ENCODE data around the gene GRM3. TPM values are rescaled to one million over a fixed set of nuclear protein-coding genes. Genes with fewer than 3 reads are reported as not detected.

Gene GRM3
- total and polyA plus RNA-seq, 2 of the 4 experiments (the other 2 are of a cell fraction): not detected

GRCh38 chr7:86748843-86749719 is 105.4 kb downstream of the GRM3 start (continued):
- no peak for TF ChIP-seq MAZ (IDR thresholded peaks at IDR 0.05; ENCODE audit: borderline replicate concordance, low read depth, low read length)

GRCh38 chr7:86749741-86750665 is 106.3 kb downstream of the GRM3 start:
- WGBS, 2 experiments (ENCODE audit: extremely low coverage in 2 of 2, insufficient read length in 1 of 2): no CpG with 5 or more reads among the region's 4 CpGs
- no peaks in the 10 kb centered on the region for H3K36me3 ChIP-seq (ENCODE audit: control insufficient read depth, insufficient read depth, low read length)
- no peaks in the 10 kb centered on the region for H4K20me1 ChIP-seq (ENCODE audit: insufficient read depth, low read length)
- H3K79me1 ChIP-seq (ENCODE audit: low read depth in 1 of 2, low read length in 2 of 2): no peaks in the 10 kb centered on the region
- no peak for DNase-seq
- H4K91ac ChIP-seq (ENCODE audit: insufficient read depth, low read depth, low read length): no peak overlapping the region
- H3K9me3 ChIP-seq (ENCODE audit: control insufficient read depth, insufficient read depth, low read length): no peaks in the 10 kb centered on the region
- no peak overlapping the region for H3K4ac ChIP-seq (ENCODE audit: low read depth, low read length)
- H3K4me1 ChIP-seq (ENCODE audit: control insufficient read depth, insufficient read depth, low read length): no peaks in the 10 kb centered on the region
- H4K8ac ChIP-seq (ENCODE audit: low read depth in 2 of 2, low read length in 2 of 2): no peak overlapping the region
- H3K9me1 ChIP-seq (ENCODE audit: insufficient read depth, low read length): no peaks in the 10 kb centered on the region
- H3K18ac ChIP-seq (ENCODE audit: low read depth, low read length): no peak overlapping the region
- no peak overlapping the region for H3K27ac ChIP-seq (ENCODE audit: insufficient read depth, low read length)
- intact Hi-C loops (cut with micrococcal nuclease) (no loop called here), dilution Hi-C loops (cut with HindIII; ENCODE audit: low sequenced_read_pairs, unreplicated experiment) (no loop called here), in situ Hi-C loops (cut with MboI; ENCODE audit: low sequenced_read_pairs) (no loop called here)
- no peak overlapping the region for H2AFZ ChIP-seq (replicated peaks; ENCODE audit: low read length, poor library complexity)
- no peak for ATAC-seq (ENCODE audit: low read depth)
- H3K56ac ChIP-seq (ENCODE audit: extremely low read depth, insufficient read depth, low read length): no peak overlapping the region
- no peak overlapping the region for H4K5ac ChIP-seq (ENCODE audit: low read depth, low read length)
- no peak overlapping the region for H3K4me3 ChIP-seq (ENCODE audit: insufficient read depth, low read depth, low read length)
- H3K9ac ChIP-seq (ENCODE audit: low read depth, low read length): no peak overlapping the region
- H2BK15ac ChIP-seq (ENCODE audit: low read depth, low read length): no peak overlapping the region
- no peak overlapping the region for H2BK20ac ChIP-seq (ENCODE audit: low read depth, low read length)
- H3K23ac ChIP-seq (ENCODE audit: low read depth, low read length): no peak overlapping the region
- H3K4me2 ChIP-seq (ENCODE audit: low read depth, low read length): no peak overlapping the region
- no peak overlapping the region for H2AK5ac ChIP-seq (ENCODE audit: low read depth, low read length)
- H3K14ac ChIP-seq (replicated peaks; ENCODE audit: low read depth, low read length): no peak overlapping the region
- no TSS peak for BruUV-seq (replicated peaks)
- no peak overlapping the region for H2BK5ac ChIP-seq (ENCODE audit: low read depth, low read length, poor library complexity, severe bottlenecking)
- no peaks in the 10 kb centered on the region for H3K27me3 ChIP-seq (ENCODE audit: control insufficient read depth, insufficient read depth, low read length)
- ChIA-PET CTCF (no interaction called here), POLR2A (ENCODE audit: unreplicated experiment) (no interaction called here)
- H2AK9ac ChIP-seq (replicated peaks; ENCODE audit: low read depth, low read length, poor library complexity): no peak overlapping the region
- no peak overlapping the region for H2BK120ac ChIP-seq (ENCODE audit: low read depth, low read length)
- no peak for TF ChIP-seq RAD21 (IDR thresholded peaks at IDR 0.05; ENCODE audit: low read length)
- no peak for TF ChIP-seq NFE2L2 (IDR thresholded peaks at IDR 0.05; ENCODE audit: low read depth, low read length)
- no peak for TF ChIP-seq MAFK (IDR thresholded peaks at IDR 0.05; ENCODE audit: low read depth, low read length)
- TF ChIP-seq POLR2A (IDR thresholded peaks at IDR 0.05; ENCODE audit: low read depth, low read length): no peak
- no peak for TF ChIP-seq RCOR1 (IDR thresholded peaks at IDR 0.05; ENCODE audit: insufficient replicate concordance, low read length)
- TF ChIP-seq, protein P1, sequence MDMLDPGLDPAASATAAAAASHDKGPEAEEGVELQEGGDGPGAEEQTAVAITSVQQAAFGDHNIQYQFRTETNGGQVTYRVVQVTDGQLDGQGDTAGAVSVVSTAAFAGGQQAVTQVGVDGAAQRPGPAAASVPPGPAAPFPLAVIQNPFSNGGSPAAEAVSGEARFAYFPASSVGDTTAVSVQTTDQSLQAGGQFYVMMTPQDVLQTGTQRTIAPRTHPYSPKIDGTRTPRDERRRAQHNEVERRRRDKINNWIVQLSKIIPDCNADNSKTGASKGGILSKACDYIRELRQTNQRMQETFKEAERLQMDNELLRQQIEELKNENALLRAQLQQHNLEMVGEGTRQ (IDR thresholded peaks at IDR 0.05; ENCODE audit: low read depth, low read length): no peak
- TF ChIP-seq FOS (IDR thresholded peaks at IDR 0.05; ENCODE audit: low read depth, low read length): no peak
- TF ChIP-seq CEBPB (IDR thresholded peaks at IDR 0.05; ENCODE audit: low read depth, low read length): no peak
- no peak for TF ChIP-seq RFX5 (IDR thresholded peaks at IDR 0.05; ENCODE audit: low read depth, low read length)
- no peak for TF ChIP-seq MXI1 (IDR thresholded peaks at IDR 0.05; ENCODE audit: borderline replicate concordance, low read depth, low read length)
- no peak for TF ChIP-seq BHLHE40 (IDR thresholded peaks at IDR 0.05; ENCODE audit: low read depth, low read length)
- TF ChIP-seq, protein P2, sequence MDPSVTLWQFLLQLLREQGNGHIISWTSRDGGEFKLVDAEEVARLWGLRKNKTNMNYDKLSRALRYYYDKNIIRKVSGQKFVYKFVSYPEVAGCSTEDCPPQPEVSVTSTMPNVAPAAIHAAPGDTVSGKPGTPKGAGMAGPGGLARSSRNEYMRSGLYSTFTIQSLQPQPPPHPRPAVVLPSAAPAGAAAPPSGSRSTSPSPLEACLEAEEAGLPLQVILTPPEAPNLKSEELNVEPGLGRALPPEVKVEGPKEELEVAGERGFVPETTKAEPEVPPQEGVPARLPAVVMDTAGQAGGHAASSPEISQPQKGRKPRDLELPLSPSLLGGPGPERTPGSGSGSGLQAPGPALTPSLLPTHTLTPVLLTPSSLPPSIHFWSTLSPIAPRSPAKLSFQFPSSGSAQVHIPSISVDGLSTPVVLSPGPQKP (IDR thresholded peaks at IDR 0.05; ENCODE audit: borderline replicate concordance, low read depth, low read length): no peak
